Measurements from ENCODE around the gene ZSCAN12. TPM values are rescaled to one million over a fixed set of nuclear protein-coding genes. Genes with fewer than 3 reads are reported as not detected.

The ZSCAN12 gene
- total and polyA plus RNA-seq, 2 of the 13 experiments (the other 11 are each of a cell fraction or from before 2014, with no cell fraction given): 2.8 to 8.9 TPM

DNA sequence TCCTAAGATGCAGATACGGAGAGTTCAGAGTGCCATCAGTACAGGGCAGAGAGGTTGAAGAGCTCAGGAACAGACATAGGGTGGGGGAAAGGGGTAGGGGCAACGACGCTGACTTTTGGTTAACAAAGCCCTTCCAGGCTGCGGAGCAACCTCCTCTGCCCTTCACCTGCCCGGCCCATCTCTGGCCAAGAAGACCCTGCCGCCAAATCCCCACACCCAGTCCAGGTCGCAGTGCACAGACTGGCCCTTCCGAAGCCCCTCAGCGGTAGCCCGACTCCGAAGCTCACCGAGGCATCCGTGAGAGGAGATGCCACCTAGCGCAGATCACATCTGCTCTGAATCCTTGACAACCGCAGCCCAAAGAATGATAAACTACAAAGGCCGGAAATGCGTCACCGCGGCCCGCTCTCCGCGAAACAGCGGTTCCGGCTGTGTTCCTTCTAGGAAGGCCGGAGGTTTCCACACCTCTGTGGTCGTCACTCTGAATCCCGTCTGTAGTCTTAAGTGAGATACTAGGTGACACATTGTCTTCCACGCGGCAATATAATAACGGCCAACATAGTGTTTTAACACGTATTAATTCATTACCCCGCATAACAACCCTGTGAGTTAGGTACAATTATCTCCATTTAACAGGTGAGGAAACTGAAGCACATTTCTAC lies 43.7 kb upstream of the ZSCAN12 start, which contains the start of gene ZSCAN23 (continued):
- peak; percentile 41; the same call in 1 of the 2 replicates for TF ChIP-seq TAF1 (CRISPR knock-in tag; IDR thresholded peaks at IDR 0.05)
- 0 out of 2 replicates have a peak, but pooled peaks have one; percentile 22 for TF ChIP-seq KMT2B (CRISPR knock-in tag; IDR thresholded peaks at IDR 0.05)
- TF ChIP-seq SAP130 (CRISPR knock-in tag; IDR thresholded peaks at IDR 0.05; ENCODE audit: low read depth): peak; percentile 61
- TF ChIP-seq FOXO1 (CRISPR knock-in tag; IDR thresholded peaks at IDR 0.05): peak; percentile 15; the same call in 1 of the 2 replicates
- peak; percentile 29; the same call in 1 of the 2 replicates for TF ChIP-seq SALL1 (CRISPR knock-in tag; IDR thresholded peaks at IDR 0.05)
- 0 out of 2 replicates have a peak, but pooled peaks have one; percentile 25 for TF ChIP-seq SP4 (CRISPR knock-in tag; IDR thresholded peaks at IDR 0.05)
- 0 out of 2 replicates have a peak, but pooled peaks have one; percentile 22 for TF ChIP-seq ATF2 (CRISPR knock-in tag; IDR thresholded peaks at IDR 0.05)
- TF ChIP-seq YEATS2 (CRISPR knock-in tag; IDR thresholded peaks at IDR 0.05; ENCODE audit: borderline replicate concordance): peak; percentile 70; the same call in 1 of the 2 replicates
- no peak for TF ChIP-seq HMGA1 (CRISPR knock-in tag; conservative IDR thresholded peaks at IDR 0.05)
- peak; percentile 94 for TF ChIP-seq GABPB1 (CRISPR knock-in tag; IDR thresholded peaks at IDR 0.05)
- TF ChIP-seq ASH2L (IDR thresholded peaks at IDR 0.05; ENCODE audit: insufficient read length, low read depth, low read length): peak; percentile 37
- peak; percentile 21; the same call in 1 of the 2 replicates for TF ChIP-seq GATA4 (IDR thresholded peaks at IDR 0.05; ENCODE audit: borderline replicate concordance, low read depth)
- TF ChIP-seq ETV5 (CRISPR knock-in tag; IDR thresholded peaks at IDR 0.05; ENCODE audit: borderline replicate concordance): peak; percentile 55
- 0 out of 2 replicates have a peak, but pooled peaks have one; percentile 28 for TF ChIP-seq RBFOX2 (IDR thresholded peaks at IDR 0.05; ENCODE audit: low read depth, low read length)
- TF ChIP-seq POLR2G (IDR thresholded peaks at IDR 0.05; ENCODE audit: low read depth, low read length): peak; percentile 53; the same call in 1 of the 2 replicates
- peak; percentile 55; the same call in 1 of the 2 replicates for TF ChIP-seq PHF8 (CRISPR knock-in tag; IDR thresholded peaks at IDR 0.05)
- TF ChIP-seq, protein P1, sequence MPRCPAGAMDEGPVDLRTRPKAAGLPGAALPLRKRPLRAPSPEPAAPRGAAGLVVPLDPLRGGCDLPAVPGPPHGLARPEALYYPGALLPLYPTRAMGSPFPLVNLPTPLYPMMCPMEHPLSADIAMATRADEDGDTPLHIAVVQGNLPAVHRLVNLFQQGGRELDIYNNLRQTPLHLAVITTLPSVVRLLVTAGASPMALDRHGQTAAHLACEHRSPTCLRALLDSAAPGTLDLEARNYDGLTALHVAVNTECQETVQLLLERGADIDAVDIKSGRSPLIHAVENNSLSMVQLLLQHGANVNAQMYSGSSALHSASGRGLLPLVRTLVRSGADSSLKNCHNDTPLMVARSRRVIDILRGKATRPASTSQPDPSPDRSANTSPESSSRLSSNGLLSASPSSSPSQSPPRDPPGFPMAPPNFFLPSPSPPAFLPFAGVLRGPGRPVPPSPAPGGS (CRISPR knock-in tag; IDR thresholded peaks at IDR 0.05): 0 out of 2 replicates have a peak, but pooled peaks have one; percentile 34
- 0 out of 2 replicates have a peak, but pooled peaks have one; percentile 14 for TF ChIP-seq IRF2 (CRISPR knock-in tag; IDR thresholded peaks at IDR 0.05)
- no peak for TF ChIP-seq REXO4 (CRISPR knock-in tag; IDR thresholded peaks at IDR 0.05; ENCODE audit: borderline replicate concordance)
- peak; percentile 36 for TF ChIP-seq HNRNPLL (IDR thresholded peaks at IDR 0.05; ENCODE audit: low read depth, low read length, poor library complexity, severe bottlenecking)
- TF ChIP-seq, protein P2, sequence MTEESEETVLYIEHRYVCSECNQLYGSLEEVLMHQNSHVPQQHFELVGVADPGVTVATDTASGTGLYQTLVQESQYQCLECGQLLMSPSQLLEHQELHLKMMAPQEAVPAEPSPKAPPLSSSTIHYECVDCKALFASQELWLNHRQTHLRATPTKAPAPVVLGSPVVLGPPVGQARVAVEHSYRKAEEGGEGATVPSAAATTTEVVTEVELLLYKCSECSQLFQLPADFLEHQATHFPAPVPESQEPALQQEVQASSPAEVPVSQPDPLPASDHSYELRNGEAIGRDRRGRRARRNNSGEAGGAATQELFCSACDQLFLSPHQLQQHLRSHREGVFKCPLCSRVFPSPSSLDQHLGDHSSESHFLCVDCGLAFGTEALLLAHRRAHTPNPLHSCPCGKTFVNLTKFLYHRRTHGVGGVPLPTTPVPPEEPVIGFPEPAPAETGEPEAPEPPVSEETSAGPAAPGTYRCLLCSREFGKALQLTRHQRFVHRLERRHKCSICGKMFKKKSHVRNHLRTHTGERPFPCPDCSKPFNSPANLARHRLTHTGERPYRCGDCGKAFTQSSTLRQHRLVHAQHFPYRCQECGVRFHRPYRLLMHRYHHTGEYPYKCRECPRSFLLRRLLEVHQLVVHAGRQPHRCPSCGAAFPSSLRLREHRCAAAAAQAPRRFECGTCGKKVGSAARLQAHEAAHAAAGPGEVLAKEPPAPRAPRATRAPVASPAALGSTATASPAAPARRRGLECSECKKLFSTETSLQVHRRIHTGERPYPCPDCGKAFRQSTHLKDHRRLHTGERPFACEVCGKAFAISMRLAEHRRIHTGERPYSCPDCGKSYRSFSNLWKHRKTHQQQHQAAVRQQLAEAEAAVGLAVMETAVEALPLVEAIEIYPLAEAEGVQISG (CRISPR knock-in tag; IDR thresholded peaks at IDR 0.05): peak; percentile 100
- peak; percentile 80 for TF ChIP-seq CREB1 (IDR thresholded peaks at IDR 0.05)
- TF ChIP-seq CREB1 (CRISPR knock-in tag; IDR thresholded peaks at IDR 0.05): peak; percentile 93
- no peak for TF ChIP-seq SOX6 (IDR thresholded peaks at IDR 0.05)
- peak; percentile 56 for TF ChIP-seq SOX6 (CRISPR knock-in tag; IDR thresholded peaks at IDR 0.05)
- peak; percentile 47; the same call in 1 of the 2 replicates for TF ChIP-seq ZNF768 (CRISPR knock-in tag; IDR thresholded peaks at IDR 0.05)

All from HepG2 (cell line).